Measurements from ENCODE around the gene TNFRSF18. TPM values are rescaled to one million over a fixed set of nuclear protein-coding genes. Genes with fewer than 3 reads are reported as not detected.

Gene TNFRSF18
- total RNA-seq, 4 donors from 2014 or later = 0.44 to 2.6 TPM; not detected in 2

- TF ChIP-seq CTCF (IDR thresholded peaks at IDR 0.05; ENCODE audit: low read depth) = no peak
Observed at GRCh38 chr1:1247341-1247913, 41.0 kb upstream of the TNFRSF18 start.

- TF ChIP-seq CTCF (IDR thresholded peaks at IDR 0.05; ENCODE audit: low read depth) = no peak
Observed at GRCh38 chr1:1246577-1247340, 40.4 kb upstream of the TNFRSF18 start, which contains the start of gene C1QTNF12. Gene C1QTNF12, minus strand, starts transcription at chr1:1246722. Its CDS starts 32 bp downstream, at chr1:1246690.

- TF ChIP-seq CTCF (IDR thresholded peaks at IDR 0.05; ENCODE audit: low read depth) = no peak
Observed at GRCh38 chr1:1245817-1246576, 39.6 kb upstream of the TNFRSF18 start.

GRCh38 chr1:1245178-1245816 is 38.9 kb upstream of the TNFRSF18 start:
- no peak for TF ChIP-seq CTCF (IDR thresholded peaks at IDR 0.05; ENCODE audit: low read depth)

GRCh38 chr1:1244192-1244811 is 37.9 kb upstream of the TNFRSF18 start:
- TF ChIP-seq CTCF (IDR thresholded peaks at IDR 0.05; ENCODE audit: low read depth) = no peak

GRCh38 chr1:1243807-1244191 is 37.4 kb upstream of the TNFRSF18 start:
- TF ChIP-seq CTCF (IDR thresholded peaks at IDR 0.05; ENCODE audit: low read depth) = no peak

All from subcutaneous adipose tissue (tissue), 4 donors.